A673 (cell line): Measurements from ENCODE around the gene CPNE2. TPM values are rescaled to one million over a fixed set of nuclear protein-coding genes. Genes with fewer than 3 reads are reported as not detected.
A peak's percentile ranks its signal among the peaks of the same experiment; 100 is the strongest.

ENCODE experiments used
- Bru-seq: library from RNA; stranded (reverse); fragments of 400-500 nt; gene quantifications from one replicate; lab custom pipeline; 2021; lab: Mats Ljungman, UMichigan
- BruChase-seq, 2 experiments: library from RNA; stranded (reverse); fragments of 400-500 nt; gene quantifications; one replicate each; lab custom pipeline; 2021; lab: Mats Ljungman, UMichigan
- BruUV-seq: library from RNA; stranded (reverse); fragments of 400-500 nt; replicated peaks from 2 replicates; lab custom pipeline; 2021; lab: Mats Ljungman, UMichigan
- CTCF ChIA-PET: fragments of 300-600 bp; sonication (Branson Sonifier 250); formaldehyde crosslinking; loops from one replicate; lab custom pipeline; 2022; ENCODE audit warnings: antibody characterized with exemption; lab: Charles Lee
- POLR2A ChIA-PET: fragments of 300-600 bp; sonication (Branson Sonifier 250); formaldehyde crosslinking; loops from one replicate; lab custom pipeline; 2022; ENCODE audit warnings: antibody characterized with exemption; ENCODE audit not compliant: low non-redundant PET; lab: Charles Lee
- DNase-seq: peaks from one replicate; pipeline ENCODE4 v3.0.0-alpha.2; 2015; ENCODE audit warnings: low spot score
- H3K27ac ChIP-seq: fragments of 200-600 bp; sonication (generic); 2 replicates; pipeline ENCODE4 v1.5.1; 2016; ENCODE audit warnings: mixed run types, low read depth, mild to moderate bottlenecking, mixed read lengths, antibody characterized with exemption, low read length; ENCODE audit not compliant: poor library complexity, severe bottlenecking
- H3K27me3 ChIP-seq: fragments of 200-600 bp; sonication (generic); replicated peaks from 2 replicates; pipeline ENCODE4 v1.6.1; 2017; ENCODE audit warnings: mixed run types, low read depth, mild to moderate bottlenecking, mixed read lengths, antibody characterized with exemption, low read length; ENCODE audit not compliant: insufficient read depth, poor library complexity
- H3K36me3 ChIP-seq: fragments of 200-600 bp; sonication (generic); 2 replicates; pipeline ENCODE4 v1.6.1; 2016; ENCODE audit warnings: mixed run types, mild to moderate bottlenecking, mixed read lengths, antibody characterized with exemption, low read length; ENCODE audit not compliant: insufficient read depth, poor library complexity, severe bottlenecking
- H3K4me1 ChIP-seq: fragments of 200-600 bp; sonication (generic); 2 replicates; pipeline ENCODE4 v1.6.1; 2017; ENCODE audit warnings: mixed run types, mild to moderate bottlenecking, mixed read lengths, antibody characterized with exemption, low read length; ENCODE audit not compliant: insufficient read depth, poor library complexity, severe bottlenecking
- H3K4me3 ChIP-seq: fragments of 200-600 bp; sonication (generic); 2 replicates; pipeline ENCODE4 v1.5.1; 2016; ENCODE audit warnings: low read depth, mixed run types, mild to moderate bottlenecking, mixed read lengths, low read length; ENCODE audit not compliant: poor library complexity, severe bottlenecking
- H3K9me3 ChIP-seq: fragments of 200-600 bp; sonication (generic); 2 replicates; pipeline ENCODE4 v1.6.1; 2016; ENCODE audit warnings: mixed run types, low read depth, mild to moderate bottlenecking, mixed read lengths, antibody characterized with exemption, low read length; ENCODE audit not compliant: poor library complexity, severe bottlenecking
- EZH2 ChIP-seq: fragments of 200-600 bp; sonication (generic); IDR thresholded peaks from 2 replicates; pipeline ENCODE4 v1.6.1; 2017; ENCODE audit warnings: borderline replicate concordance, low read depth, mild to moderate bottlenecking, mixed read lengths, antibody characterized with exemption, low read length; ENCODE audit not compliant: poor library complexity, severe bottlenecking
- intact Hi-C: fragments of 100-400 bp; cut with micrococcal nuclease; formaldehyde crosslinking; loops from one replicate; pipeline ENCODE4 v1.10.0; 2022; ENCODE audit not compliant: unreplicated experiment
- long read RNA-seq: library from polyadenylated mRNA; stranded (forward); transcript quantifications from one replicate; pipeline ENCODE4 v2.0.0, GENCODE V29; 2022
- total RNA-seq: library from RNA; stranded (reverse); gene quantifications from 2 replicates; pipeline ENCODE4 v1.2.3, GENCODE V29; 2021
- TF ChIP-seq, protein P1 (sequence below): fragments of 300-800, 200-600 bp; sonication (generic); conservative IDR thresholded peaks from 2 replicates; pipeline ENCODE4 v1.5.1; 2017; ENCODE audit warnings: low read depth, mild to moderate bottlenecking, antibody characterized with exemption, low read length, moderate library complexity, mixed read lengths

CPNE2 gene
- total RNA-seq: 38.1 and 43.6 TPM in 2 replicates
- percentile 62 among the genes with signal in this experiment for Bru-seq, nascent RNA
- BruChase-seq, experiment 1, labeled RNA remaining after a 2-hour chase: percentile 68 among the genes with signal in this experiment
- percentile 72 among the genes with signal in this experiment for BruChase-seq, experiment 2, labeled RNA remaining after a 6-hour chase
- long read RNA-seq, transcript CPNE2-201 (16 exons, 2,645 nt): major isoform, 81 of 105 reads
- long read RNA-seq, partial matches to known transcripts: 4 of 105 reads
- long read RNA-seq, other reads (novel, unspliced or antisense): 16 of 105 reads

DNA sequence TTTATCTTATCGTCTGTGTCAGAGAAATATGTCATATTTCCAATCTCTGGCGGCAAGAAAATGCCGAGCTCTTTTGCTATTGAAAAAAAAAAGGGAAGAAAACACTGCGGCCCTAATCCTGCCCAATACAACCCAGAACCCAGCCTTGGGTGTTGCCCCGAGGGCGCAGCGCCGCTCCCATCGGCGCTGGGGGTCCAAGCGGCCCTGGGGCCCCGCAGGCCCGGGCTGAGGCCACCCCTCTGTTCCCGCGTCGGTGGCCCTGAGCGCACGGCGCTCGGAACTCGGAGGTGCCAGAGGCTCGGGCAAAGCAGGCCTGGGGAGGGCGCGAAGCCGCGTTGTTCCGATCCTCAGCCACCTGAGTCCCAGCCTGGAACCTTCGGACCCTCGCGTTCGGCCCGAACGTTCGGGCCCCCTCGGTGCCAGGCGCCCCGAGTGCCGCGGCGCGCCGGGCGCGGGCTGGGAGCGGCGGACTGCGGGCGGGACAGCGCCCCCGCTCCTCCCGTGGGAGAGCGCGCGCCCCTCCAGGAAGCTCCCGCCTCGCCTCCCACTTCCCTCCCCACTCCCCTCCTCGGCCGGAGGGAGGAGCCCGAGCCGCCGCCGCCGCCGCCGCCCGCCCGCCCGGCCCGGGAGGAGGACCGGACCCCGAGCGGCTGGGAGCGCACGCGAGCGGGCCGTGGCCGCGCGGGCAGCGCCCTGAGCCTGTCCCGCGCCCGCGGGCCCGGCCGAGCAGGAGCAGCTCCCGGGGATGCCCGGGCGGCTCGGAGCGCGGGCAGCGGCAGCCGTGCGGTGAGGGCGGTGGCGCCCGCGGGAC is at the start of gene CPNE2:
Gene CPNE2 (plus strand): TSS at position 609 of the 811 bp plus-strand sequence. CDS start 18,160 bp downstream, outside the sequence.
- BruUV-seq: no TSS peak
- H3K27ac ChIP-seq: peak within 1 kb of the TSS; percentile 72
- peak within 1 kb of the TSS; percentile 80 for H3K4me3 ChIP-seq
- peaks cover 15% of the 10 kb centered on the region for H3K4me1 ChIP-seq
- DNase-seq: peak; percentile 84
- H3K36me3 ChIP-seq: no peaks in the 10 kb centered on the region
- CTCF ChIA-PET: interaction anchor here (0.6 to 2.1 kb wide), 9 partner anchors 8 to 208 kb away, joined by 3 to 9 read pairs (median 3); no protein-coding TSS in a partner anchor
- TF ChIP-seq EZH2: no peak
- TF ChIP-seq, protein P1, sequence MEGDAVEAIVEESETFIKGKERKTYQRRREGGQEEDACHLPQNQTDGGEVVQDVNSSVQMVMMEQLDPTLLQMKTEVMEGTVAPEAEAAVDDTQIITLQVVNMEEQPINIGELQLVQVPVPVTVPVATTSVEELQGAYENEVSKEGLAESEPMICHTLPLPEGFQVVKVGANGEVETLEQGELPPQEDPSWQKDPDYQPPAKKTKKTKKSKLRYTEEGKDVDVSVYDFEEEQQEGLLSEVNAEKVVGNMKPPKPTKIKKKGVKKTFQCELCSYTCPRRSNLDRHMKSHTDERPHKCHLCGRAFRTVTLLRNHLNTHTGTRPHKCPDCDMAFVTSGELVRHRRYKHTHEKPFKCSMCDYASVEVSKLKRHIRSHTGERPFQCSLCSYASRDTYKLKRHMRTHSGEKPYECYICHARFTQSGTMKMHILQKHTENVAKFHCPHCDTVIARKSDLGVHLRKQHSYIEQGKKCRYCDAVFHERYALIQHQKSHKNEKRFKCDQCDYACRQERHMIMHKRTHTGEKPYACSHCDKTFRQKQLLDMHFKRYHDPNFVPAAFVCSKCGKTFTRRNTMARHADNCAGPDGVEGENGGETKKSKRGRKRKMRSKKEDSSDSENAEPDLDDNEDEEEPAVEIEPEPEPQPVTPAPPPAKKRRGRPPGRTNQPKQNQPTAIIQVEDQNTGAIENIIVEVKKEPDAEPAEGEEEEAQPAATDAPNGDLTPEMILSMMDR: no peak
- no peaks in the 10 kb centered on the region for H3K9me3 ChIP-seq
- no peaks in the 10 kb centered on the region for H3K27me3 ChIP-seq
- POLR2A ChIA-PET: interaction anchor here (0.5 to 0.6 kb wide), 2 partner anchors 94 to 158 kb away, joined by 8 to 27 read pairs; partner anchors contain the start of genes PSME3IP1 and RSPRY1
- intact Hi-C loops: no loop called here

DNA sequence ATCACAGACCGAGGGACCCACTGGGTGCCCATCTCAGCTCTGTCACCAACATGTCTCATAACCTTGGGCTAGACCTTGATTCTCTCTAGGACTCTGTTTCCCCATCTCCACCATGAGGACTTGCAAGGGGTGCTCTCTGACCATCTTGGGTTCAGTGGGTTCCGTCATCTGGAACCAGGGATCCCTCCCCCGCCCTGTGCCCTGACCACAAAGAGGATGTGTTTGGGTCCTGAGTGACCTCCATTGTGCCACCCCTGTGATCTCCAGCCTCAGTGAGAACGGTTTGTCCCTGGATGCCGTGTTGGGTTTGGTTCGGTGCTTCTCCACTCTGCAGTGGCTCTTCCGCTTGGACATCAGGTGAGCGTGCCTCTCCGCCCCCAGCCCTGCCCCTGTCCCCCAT is 49.1 kb upstream of the CPNE2 start:
- no peak overlapping the region for H3K27ac ChIP-seq
- ChIA-PET POLR2A (no interaction called here), CTCF (no interaction called here)
- H3K27me3 ChIP-seq: no peaks in the 10 kb centered on the region
- H3K9me3 ChIP-seq: no peaks in the 10 kb centered on the region
- no peak overlapping the region for H3K4me3 ChIP-seq
- no peaks in the 10 kb centered on the region for H3K36me3 ChIP-seq
- intact Hi-C loops: no loop called here
- BruUV-seq: no TSS peak
- DNase-seq: no peak
- H3K4me1 ChIP-seq: no peaks in the 10 kb centered on the region
- TF ChIP-seq EZH2: no peak
- TF ChIP-seq, protein P1: no peak

DNA sequence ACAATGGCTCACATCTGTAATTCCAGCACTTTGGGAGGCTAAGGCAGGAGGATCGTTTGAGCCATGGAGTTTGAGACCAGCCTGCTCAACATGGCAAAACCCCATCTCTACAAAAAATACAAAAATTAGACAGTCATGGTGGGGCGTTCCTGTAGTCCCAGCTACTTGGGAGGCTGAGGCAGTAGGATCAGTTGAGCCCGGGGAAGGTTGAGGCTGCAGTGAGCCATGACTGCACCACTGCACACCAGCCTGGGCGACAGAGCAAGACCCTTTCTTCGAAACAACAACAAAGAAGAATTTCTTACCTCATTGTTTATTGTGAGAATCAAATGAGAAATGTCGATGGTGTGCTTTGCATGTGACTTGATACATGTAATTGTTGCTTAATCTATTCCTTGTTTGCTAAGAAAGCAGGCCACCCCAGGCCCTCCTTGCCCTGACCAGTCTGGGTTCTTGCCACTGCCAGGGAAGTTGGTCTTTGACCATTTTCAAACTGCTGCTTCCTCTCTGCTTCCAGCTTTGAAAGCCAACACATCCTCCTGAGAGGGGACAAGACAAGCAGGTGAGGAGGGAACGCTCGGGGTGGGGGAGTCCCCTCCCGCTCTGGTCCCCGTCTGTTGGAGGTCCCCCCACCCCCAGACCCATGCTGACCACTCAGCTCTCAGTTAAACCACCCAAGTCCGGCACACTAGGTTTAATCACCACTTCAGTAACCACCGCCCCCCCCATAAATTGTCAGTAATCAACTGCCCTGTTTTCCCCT is 47.3 kb upstream of the CPNE2 start:
- no TSS peak for BruUV-seq
- Histone ChIP-seq H3K27me3 (no peaks in the 10 kb centered on the region), H3K4me1 (no peaks in the 10 kb centered on the region), H3K27ac (no peak overlapping the region), H3K4me3 (no peak overlapping the region), H3K9me3 (no peaks in the 10 kb centered on the region), H3K36me3 (no peaks in the 10 kb centered on the region)
- no peak for DNase-seq
- ChIA-PET POLR2A (no interaction called here), CTCF (no interaction called here)
- intact Hi-C loops: no loop called here
- TF ChIP-seq, protein P1: no peak
- TF ChIP-seq EZH2: no peak
